Coronary artery (tissue), 2 donors: ENCODE results near the gene MCRS1.

ENCODE experiments used
- DNase-seq: peaks from one replicate; pipeline ENCODE4 v3.0.0-alpha.2; 2017; ENCODE audit warnings: low spot score
- H3K27ac ChIP-seq, 2 donors: fragments of 200-600 bp; sonication (generic); one replicate each; pipeline ENCODE4 v1.5.1; 2016 to 2019
- H3K4me3 ChIP-seq: fragments of 200-600 bp; sonication (generic); 2 replicates; pipeline ENCODE4 v1.5.1; 2016; ENCODE audit warnings: mild to moderate bottlenecking, moderate library complexity
- CTCF ChIP-seq: fragments of 200-600 bp; sonication (generic); IDR thresholded peaks from one replicate; pipeline ENCODE4 v1.5.1; 2019; ENCODE audit warnings: antibody characterized with exemption

Gene MCRS1

GRCh38 chr12:49566361-49566760 lies 1.6 kb downstream of the MCRS1 start:
- DNase-seq: no peak
- Histone ChIP-seq H3K4me3 (no peak overlapping the region), H3K27ac (no peak overlapping the region)
- TF ChIP-seq CTCF: no peak

- no peak for DNase-seq
- no peak for TF ChIP-seq CTCF
- Histone ChIP-seq H3K4me3 (no peak overlapping the region), H3K27ac (no peak overlapping the region)
These were observed 2.3 kb downstream of the MCRS1 start for GRCh38 chr12:49565406-49566265.

- Histone ChIP-seq H3K4me3 (no peak overlapping the region), H3K27ac (no peak overlapping the region)
- no peak for DNase-seq
- no peak for TF ChIP-seq CTCF
These were observed 3.1 kb downstream of the MCRS1 start for GRCh38 chr12:49564686-49565405.

- Histone ChIP-seq H3K4me3 (no peak overlapping the region), H3K27ac (no peak overlapping the region)
- TF ChIP-seq CTCF: no peak
- DNase-seq: no peak
These were observed 3.8 kb downstream of the MCRS1 start for GRCh38 chr12:49563951-49564685.

GRCh38 chr12:49562831-49563230 lies 5.1 kb downstream of the MCRS1 start:
- TF ChIP-seq CTCF: no peak
- H3K27ac ChIP-seq: no peak overlapping the region
- DNase-seq: no peak
- no peak overlapping the region for H3K4me3 ChIP-seq

- Histone ChIP-seq H3K4me3 (no peak overlapping the region), H3K27ac (no peak overlapping the region)
- TF ChIP-seq CTCF: no peak
- no peak for DNase-seq
These were observed 5.7 kb downstream of the MCRS1 start for GRCh38 chr12:49562233-49562632.
